GM20431 (cell line): ENCODE data around the gene TRIM10.
"Not testable (repeated sequence)": the region's sequence is repeated elsewhere in the genome, so short reads cannot be mapped to it uniquely, and the experiment has no call there.

Experiments
- in situ Hi-C: fragments of 300-500 bp; cut with MseI, MboI; formaldehyde crosslinking; loops from one replicate; pipeline ENCODE4 v1.15.0; 2020; ENCODE audit warnings: low sequenced_read_pairs; ENCODE audit not compliant: unreplicated experiment

Gene TRIM10

DNA sequence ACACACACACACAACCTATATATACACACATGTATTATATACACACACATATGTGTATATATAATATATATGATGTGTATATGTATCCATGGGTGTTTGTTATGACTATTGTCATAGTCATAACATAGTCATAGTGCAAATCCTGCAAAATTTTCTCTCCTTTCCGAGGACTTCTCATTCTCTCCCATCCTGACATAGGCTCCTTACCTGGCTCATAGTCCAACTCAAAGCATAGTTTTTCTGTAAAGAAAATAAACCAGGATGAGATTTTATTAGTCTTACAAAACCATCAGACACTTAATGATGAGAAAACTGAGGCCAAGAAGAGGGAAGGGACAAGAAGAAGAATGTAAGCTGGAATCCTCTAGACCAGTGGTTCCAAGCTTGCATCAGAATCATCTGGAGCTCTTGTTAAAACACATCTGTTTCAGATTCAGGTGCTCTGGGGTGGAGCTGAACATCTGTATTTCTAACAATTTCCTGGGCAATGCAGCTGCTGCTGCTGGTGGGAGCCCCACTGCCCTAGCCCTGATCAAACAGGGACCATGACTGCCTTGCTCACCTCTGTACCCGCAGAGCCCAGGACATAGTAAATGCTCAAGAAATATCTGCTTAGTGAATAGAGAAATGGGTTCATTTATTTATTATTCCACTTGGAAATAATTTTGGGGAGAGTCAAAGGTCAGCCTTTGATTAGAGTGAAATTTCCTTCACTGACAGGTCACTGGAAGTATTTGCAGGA lies 5.3 kb downstream of the TRIM10 start:
- in situ Hi-C loops, result no loop called here

DNA sequence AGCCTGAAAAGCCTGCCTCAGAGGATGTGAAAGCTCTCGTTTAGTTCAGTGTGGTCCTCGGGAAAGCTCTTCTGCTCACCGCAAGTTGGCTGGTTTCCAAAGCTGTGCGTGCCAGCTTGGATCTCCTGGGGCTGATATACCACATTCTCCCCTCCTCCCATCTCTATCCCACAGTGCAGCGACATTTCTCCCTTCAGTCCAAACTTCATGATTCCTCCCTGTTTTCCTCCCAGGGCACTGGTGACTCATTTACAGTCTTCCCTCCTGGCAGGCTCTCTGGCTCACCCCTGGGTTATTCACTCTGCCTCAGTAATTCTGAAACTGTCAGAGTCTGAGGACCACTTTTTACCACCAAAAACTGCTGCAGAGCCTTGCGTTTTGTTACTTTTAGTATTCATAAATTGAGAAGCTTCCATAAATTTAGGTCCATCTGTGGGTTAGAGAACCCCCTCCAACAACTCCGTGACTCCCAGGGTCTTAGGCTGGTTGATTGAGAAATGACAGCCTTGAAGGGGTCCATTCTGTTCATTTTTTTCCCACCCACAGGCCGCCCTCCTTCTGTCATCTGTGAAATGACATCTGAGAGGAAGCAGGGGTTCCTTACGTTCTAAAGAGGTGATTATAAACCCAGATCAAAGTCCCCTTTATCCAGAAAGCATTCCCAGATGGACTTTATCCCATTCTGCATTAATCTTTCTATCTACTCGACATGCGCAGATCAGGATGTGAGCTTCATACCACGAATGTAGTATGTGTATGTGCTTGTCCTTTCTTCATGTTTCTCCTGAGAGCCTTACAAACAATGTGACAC lies 6.1 kb downstream of the TRIM10 start:
- in situ Hi-C loops, result no loop called here

DNA sequence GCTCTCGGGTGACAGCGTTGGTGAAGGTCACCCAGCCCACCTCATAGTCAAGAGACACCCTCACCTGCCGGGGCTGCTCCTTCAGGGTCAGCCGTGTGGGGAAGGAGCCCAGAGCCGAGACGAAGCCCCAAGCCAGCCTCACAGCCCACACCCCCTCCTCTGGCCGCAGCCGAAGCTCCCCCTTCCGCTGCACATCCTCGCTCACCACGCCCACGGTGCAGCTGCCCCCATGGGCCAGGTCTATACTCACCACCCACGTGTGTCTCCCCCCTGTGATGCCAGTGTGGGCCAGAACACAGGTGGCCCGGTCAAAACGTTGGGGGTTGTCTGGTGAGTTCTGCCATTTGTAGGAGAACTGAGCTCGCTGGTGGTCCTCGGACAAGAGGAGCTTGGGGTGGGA lies 7.0 kb downstream of the TRIM10 start:
- in situ Hi-C loops, result no loop called here

DNA sequence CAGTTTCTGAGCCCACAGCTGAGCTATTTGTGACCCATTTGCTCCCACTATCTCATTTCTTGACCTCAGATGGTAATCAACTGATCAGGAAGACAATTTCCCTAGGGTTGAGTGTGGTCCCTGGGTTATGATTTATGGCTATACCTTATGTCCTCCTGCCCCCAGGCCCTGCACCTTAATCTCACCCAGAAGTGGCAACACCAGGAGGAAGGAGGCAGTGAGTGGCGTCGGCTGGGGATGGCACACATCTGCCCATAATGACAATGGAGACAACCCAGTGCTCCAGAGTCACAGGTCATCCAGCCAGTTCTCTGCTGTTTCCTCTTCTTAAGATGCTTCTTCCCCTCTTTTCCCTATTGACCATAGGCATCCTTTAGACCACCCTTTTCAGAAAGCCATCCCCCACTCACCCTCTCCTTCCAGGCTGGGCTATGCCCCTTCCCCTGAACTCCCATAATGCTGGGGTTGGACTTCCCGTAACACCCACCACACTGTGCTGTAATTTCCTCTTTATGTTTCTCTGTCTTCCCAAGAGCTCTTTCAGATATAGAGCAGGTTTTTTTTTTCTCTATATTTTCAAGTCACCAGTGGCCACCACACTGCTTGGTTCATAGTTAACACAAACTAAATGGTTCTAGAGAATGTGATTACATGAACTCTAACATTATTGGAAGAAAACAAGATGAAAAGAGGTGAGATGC lies 8.0 kb downstream of the TRIM10 start:
- in situ Hi-C loops, result no loop called here

DNA sequence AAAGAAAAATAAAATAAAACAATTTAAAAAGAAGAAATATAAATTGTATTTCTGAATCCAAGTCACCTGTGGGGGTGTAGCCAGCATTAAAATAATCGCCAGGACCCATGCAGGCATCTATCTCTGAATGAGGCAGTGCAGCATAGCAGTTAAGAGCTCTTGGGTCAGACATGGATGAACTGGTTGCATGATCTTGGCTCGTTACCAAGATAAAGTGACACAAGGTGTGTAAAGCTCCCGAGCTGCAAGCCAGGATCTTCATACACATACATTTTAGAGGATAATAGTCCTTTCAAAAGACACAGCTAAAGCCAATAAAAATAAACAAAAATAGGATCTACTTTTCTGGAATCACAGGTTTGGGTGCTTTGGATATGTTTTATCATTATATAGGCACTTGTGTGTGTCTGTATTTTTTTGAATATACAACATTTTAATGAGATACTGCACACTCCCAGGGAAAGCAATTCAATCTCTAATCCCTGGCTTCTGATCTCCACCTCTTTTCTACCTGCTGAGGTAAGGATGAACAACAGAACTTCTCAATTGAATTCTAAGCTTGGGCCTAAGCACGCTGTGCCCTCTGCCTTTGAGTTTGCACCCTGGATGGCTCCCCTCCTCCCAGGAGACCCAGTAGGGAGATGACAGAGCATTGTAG lies 8.9 kb downstream of the TRIM10 start:
- in situ Hi-C loops, result no loop called here

DNA sequence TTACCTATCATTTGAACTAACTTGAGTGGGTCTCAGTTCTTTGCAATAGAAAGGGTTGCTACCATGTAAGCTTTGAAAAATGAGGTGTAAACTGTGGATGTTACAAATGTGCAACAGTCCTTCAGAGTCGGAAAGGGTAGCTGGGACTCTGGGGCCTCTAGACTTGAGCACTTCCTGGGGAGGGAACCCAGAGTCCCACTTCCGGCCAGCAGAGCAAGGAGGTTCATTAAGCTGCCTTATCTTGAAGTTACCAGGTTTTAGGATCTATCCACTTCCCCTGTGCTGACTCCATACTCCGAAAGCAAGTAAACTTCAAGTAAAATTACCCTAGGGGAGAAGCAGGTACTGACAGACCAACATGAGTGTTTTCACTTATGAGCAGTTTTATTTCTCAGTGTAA lies 9.4 kb downstream of the TRIM10 start:
- in situ Hi-C loops, result no loop called here

DNA sequence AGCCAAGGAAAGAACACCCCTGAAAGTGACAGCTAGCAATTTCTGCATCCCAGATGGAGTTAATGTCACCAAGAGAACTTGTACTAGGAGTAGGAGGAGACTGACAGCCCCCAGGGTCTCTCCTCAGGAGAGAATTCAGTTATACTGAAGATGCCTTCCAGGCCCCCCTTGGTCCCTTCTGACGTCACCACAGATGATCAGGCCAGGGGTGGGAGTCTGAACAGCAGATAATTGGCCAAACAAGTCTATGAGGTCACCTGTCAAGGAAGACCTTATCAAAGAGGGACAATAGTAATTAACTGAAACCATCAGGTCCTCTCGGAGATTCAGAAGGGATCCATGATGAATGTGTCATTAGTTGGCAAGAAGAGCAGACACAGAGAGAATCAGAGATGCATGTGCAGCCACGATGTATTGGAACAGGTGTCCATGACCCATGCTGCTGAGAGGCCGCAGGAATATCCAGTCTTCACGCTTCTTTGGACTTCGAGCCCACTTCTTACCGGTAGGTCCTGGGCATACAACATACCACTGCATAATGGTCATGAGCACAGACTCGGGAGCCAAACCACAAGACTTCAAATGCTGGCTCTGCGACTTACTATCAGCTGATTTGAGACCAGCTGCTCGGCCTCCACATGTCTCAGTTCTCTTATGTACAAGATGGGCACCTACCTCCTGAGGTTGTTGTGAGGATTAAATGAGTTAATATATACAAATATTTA lies 10.2 kb downstream of the TRIM10 start:
- in situ Hi-C loops, result no loop called here

DNA sequence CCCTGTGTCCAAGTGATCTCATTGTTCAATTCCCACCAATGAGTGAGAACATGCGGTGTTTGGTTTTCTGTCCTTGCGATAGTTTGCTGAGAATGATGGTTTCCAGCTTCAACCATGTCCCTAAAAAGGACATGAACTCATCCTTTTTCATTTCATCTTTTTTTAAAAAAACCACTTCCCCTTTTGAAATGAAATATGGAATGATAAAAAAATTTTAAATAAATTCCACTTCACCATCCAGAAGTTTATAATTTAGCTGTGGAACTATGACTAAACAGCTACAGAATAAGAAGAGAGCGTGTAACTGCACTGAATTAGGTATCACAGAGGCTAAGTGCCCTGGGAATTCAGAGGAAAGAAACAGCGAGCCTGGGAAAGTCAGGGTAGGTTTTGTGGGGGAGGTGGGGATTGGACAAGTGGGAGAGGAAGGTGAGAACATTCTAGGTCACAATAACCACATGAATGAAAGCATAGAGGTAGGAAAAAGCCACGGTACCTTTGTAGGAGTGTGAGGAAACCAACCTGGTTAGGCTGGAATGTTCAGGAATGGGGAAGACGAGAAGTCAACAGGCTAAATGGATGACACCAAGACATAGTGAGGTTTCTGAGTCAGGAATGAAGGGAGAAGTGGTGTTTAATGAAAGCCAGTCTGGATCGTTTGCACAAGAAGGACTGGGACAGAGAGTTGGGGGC lies 11.0 kb downstream of the TRIM10 start:
- in situ Hi-C loops, result no loop called here

GRCh38 chr6:30149234-30149633 lies 11.8 kb downstream of the TRIM10 start:
- in situ Hi-C loops, result no loop called here

DNA sequence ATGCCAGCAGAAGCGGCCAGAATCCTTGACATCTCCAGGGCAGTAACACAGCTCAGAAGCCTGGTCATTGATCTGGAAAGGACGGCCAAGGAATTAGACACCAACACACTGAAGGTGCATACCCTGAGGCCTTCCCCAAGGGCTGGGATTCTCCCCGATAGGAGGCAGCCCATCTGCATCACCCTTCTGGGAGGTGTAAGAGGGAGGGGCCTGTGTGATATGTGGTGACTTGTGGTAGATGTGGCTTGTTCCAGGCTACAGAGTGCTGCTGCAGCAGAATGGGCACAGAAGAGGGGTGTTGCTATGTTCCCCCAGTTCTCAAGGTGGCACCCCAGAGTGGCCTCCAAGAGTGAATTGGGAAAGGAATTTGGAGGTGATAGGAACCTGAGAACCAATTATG lies 13.9 kb downstream of the TRIM10 start:
- in situ Hi-C loops, result no loop called here

GRCh38 chr6:30145818-30146217 lies 15.2 kb downstream of the TRIM10 start:
- in situ Hi-C loops, result no loop called here

GRCh38 chr6:30144811-30145210 lies 16.2 kb downstream of the TRIM10 start:
- in situ Hi-C loops, result no loop called here

- in situ Hi-C loops, result no loop called here
Observed at GRCh38 chr6:30143780-30144179, 17.2 kb downstream of the TRIM10 start.

DNA sequence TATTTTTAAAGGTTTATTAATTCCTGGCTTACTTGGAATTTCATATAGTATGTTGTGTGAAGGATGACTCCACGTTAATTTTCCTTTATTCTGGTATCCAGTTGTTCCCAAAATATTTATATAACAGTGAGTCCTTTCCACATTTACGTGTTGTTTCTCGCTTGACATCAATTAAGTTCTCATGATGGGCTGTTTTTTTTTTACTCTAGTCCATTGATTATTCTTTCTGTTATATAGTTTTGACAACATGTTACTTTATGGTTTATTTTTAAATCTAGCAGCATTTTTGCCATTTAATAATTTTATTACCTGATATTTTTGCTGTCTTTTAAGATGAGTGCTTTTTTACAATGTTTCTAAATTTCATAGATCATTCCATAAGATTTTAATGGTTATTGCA lies 18.3 kb downstream of the TRIM10 start:
- in situ Hi-C loops, result no loop called here

DNA sequence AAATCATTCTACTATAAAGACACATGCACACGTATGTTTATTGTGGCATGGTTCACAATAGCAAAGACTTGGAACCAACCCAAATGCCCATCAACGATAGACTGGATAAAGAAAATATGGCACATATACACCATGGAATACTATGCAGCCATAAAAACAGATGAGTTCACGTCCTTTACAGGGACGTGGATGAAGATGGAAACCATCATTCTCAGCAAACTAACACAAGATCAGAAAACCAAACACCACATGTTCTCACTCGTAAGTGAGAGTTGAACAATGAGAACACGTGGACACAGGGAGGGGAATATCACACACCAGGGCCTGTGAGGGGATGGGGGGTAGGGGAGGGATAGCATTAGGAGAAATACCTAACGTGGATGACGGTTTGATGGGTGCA lies 20.8 kb downstream of the TRIM10 start:
- in situ Hi-C loops, result not testable (repeated sequence)

GRCh38 chr6:30136570-30137286 lies 24.3 kb downstream of the TRIM10 start:
- in situ Hi-C loops, result no loop called here

DNA sequence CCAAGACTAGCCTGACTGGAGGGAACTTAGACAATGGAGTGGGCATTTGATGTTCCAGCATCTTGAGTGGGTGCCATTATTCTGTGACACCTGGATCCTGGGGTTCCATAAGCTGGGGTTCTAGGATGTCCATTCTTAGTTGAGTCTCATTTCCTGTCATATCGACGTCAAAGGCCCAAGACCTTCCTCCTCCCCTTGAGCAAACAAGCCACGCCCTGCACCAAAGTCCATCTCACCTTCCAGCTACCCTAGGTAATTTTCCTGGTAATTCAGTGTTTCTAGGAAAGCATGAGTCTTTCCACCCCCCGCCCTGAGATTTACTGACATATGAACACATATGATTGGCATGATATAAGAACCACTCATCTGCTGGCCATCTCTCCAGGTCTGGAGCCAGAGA lies 25.3 kb downstream of the TRIM10 start, which contains the start of gene TRIM40:
TSS of gene TRIM40 (plus strand) at position 384 of the 400 bp plus-strand sequence. CDS start 897 bp downstream, outside the sequence.
- in situ Hi-C loops, result no loop called here

DNA sequence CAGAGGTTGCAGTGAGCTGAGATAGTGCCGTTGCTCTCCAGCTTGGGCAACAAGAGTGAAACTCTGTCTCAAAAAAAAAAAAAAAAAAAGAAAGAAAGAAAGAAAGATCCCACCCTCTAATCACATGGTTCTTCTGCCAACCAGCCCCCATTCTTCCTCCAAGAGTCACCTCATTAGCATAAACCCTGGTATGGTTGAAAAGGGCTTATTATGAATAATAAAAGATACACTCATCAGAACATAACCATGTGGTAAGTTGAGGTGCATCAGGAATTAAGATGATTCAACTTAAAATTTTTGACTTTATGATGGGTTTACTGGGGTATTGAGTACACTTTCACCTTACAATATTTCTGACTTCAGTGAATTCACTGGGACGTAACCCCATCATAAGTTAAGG lies 25.9 kb downstream of the TRIM10 start:
- in situ Hi-C loops, result no loop called here
